Measurements from ENCODE around the gene KAT2A.
A peak's percentile ranks its signal among the peaks of the same experiment; 100 is the strongest.

KAT2A gene

GRCh38 chr17:42135664-42136653 lies 14.8 kb upstream of the KAT2A start:
- DNase-seq (ENCODE audit: low read depth in 2 of 2) = no peak

- DNase-seq (ENCODE audit: low read depth in 2 of 2) = no peak
Observed at GRCh38 chr17:42135151-42135550, 14.0 kb upstream of the KAT2A start.

DNA sequence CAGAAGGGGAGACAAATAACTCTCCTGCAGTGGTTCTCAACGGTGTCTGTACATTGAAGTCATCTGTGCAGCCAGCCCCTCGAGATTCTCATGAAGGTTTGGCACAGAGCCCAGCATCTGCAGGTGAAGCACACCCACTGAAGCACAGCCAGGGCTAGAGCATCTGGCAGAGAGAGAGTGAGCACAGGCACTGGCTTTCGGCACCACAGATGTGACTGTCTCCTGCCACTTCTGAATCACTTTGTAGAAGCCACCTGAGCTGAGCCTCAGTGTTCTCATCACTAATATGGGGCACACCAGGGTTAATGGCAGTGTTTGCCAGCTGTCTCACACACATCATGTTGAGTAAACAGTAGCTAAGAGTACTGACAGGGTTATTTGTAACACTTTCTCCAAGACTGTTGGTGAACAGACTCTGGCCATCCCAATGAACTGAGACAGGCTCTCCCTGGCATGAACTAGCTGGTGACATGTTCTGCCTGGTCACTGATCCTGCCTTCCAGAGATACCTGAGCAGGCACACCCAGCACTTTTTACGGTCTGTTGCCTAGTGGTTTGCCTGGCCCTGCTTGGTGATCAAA lies 12.4 kb upstream of the KAT2A start:
- no peak for DNase-seq (ENCODE audit: low read depth in 2 of 2)

- DNase-seq (ENCODE audit: low read depth in 2 of 2) = peak in 1 of 2 experiments; percentile 16
Observed at GRCh38 chr17:42132941-42133340, 11.8 kb upstream of the KAT2A start.

DNA sequence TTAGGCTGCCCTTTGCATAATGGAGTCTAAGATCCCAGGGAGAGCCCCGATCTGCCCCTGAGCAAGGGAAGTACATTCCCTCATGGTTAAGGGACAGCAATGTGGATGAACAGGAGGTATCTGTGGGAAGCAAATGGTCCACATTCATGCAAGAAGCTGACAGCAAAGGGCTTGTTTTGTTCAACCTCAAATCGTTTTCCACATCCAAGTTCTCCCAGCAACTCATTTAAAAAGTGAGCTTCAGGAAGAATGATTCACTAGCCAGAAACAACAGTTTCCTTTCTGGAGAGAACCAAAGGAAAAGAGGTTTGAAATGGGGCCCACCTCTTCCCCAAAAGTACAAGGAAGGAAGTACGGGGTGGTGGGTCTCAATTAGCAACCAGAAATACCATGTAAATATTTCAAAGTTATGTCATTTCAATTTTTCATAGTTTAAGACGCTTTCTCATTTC lies 10.8 kb upstream of the KAT2A start:
- DNase-seq (ENCODE audit: low read depth in 2 of 2) = no peak

GRCh38 chr17:42131232-42131631 lies 10.1 kb upstream of the KAT2A start:
- no peak for DNase-seq (ENCODE audit: low read depth in 2 of 2)

GRCh38 chr17:42130310-42130936 lies 9.3 kb upstream of the KAT2A start:
- DNase-seq (ENCODE audit: low read depth in 2 of 2) = no peak

DNA sequence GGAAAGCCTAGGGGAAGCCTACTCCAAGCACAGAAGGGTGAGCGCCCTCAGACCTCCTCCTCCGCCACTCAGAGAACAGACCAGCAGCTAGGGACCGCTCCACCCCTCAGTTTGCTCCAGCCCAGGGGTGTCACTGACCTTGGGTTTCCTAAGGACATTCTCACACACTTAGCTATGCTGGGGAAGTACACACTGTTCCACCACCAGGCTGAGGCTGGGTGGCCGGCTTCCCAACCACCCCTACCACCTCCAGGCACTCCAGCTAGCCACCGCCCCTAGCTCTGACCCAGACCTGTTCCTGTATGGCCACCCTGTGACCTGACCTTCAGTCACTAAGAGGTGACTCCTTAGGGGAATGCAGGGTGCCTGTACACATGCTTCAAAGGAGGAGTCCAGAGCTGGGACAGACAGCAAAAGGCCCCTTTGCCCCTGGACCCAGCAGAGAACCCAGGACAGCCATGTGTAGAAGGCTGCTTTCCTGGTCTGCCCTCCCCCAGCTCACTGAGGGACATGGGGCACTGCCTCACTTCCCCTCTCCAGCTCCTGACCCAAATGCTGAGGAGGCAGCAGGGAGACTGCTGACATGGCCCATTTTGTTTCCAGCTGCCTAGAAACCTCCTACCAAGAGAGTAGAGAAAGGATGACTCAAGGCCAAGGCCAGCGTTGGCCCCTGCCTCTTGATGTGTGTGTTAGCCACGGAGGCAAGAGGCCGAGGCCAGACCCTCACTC lies 8.1 kb upstream of the KAT2A start:
- DNase-seq (ENCODE audit: low read depth in 2 of 2) = no peak

DNA sequence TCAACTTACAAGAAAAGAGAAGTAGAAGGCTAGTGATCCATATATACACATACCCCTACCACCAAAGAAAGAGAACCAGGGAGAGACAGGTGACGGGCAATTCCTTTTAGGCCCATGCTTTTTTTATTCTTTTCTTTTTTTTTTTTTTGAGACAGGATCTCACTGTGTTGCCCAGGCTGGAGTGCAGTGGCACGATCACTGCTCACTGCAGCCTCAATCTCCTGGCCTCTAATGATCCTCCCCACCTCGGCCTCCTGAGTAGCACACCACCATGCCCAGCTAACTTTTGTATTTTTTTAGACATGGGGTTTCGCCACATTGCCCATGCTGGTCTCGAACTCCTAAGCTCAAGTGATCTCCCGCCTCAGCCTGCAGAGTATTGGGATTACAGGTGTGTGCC lies 6.2 kb upstream of the KAT2A start:
- DNase-seq (ENCODE audit: low read depth in 2 of 2) = no peak

DNA sequence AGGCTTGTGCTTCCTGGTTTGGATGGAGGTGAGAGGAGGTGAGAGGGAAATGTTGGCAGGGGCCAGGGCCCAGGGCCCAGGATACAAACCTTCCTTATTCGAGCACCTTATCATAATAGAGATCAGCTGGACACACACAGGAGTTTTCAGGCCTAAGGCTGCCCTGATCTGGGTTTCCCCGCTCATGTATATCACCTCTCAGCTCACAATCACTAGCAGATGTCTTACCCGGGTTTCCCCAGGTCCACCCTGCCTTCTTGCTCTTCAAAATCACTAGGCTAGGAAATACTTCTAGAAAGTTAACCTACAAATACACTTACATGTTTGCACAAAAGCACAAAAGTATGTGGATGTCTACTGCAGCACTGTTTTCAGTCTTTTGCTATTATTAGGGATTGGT lies 5.7 kb upstream of the KAT2A start:
- DNase-seq (ENCODE audit: low read depth in 2 of 2) = no peak

DNA sequence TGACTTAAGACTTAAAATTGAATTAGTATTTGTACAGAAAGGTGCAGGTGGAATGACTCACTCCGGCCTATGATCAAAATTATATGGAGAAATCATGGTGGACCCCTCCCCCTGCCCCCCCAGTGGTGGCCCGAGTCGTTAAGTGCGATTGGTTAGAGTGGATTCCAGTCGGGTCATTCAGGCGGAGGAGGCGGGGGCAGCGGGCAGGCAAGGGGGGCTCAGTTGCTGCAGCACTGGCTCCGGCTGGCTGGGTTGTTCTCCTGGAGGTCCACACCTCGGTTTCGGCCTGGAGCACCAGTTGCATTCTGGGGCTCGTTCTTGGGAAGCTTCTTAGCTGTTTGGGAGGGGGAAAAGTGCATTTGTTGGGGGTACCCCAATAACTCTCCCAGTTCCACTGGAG lies 4.4 kb upstream of the KAT2A start:
- no peak for DNase-seq (ENCODE audit: low read depth in 2 of 2)

- no peak for DNase-seq (ENCODE audit: low read depth in 2 of 2)
Observed at GRCh38 chr17:42124256-42124655, 3.1 kb upstream of the KAT2A start.

DNA sequence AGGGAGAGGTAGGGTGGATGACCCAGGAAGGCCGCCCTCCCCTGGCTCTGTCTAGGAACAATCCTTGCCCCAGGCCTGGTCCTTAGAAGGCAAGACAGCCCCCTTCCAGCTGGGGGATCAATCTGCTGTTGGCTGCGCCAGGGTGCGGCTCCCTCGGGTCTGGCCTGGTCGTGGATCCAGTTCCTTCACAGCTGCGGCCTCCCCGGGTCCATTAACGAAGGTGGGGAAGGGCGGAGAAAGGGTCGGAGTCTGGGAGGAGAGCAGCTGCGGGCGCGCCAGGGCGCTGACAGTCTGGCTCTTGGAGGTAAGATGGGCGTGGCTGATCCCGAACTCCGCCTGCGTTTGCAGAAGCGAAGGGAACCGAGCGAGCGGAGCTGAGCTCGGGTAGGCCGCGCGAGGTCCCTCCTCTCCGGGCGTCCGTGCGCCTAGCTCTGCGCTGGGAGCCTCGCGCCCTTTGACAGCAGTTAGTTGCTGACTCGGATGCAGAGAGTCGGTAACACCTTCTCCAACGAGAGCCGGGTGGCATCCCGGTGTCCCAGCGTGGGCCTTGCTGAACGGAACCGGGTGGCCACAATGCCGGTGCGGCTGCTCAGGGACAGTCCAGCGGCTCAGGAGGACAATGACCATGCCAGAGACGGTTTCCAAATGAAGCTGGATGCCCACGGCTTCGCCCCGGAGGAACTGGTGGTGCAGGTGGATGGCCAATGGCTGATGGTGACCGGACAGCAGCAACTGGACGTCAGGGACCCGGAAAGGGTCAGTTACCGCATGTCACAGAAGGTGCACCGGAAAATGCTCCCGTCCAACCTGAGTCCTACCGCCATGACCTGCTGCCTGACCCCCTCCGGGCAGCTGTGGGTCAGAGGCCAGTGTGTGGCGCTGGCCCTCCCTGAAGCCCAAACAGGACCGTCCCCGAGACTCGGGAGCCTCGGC lies 1.5 kb upstream of the KAT2A start, which contains the start of gene HSPB9:
Gene HSPB9 (plus strand): TSS at position 434 of the 933 bp plus-strand sequence. CDS start 47 bp downstream, at position 481.
- DNase-seq (ENCODE audit: low read depth in 2 of 2) = no peak

DNA sequence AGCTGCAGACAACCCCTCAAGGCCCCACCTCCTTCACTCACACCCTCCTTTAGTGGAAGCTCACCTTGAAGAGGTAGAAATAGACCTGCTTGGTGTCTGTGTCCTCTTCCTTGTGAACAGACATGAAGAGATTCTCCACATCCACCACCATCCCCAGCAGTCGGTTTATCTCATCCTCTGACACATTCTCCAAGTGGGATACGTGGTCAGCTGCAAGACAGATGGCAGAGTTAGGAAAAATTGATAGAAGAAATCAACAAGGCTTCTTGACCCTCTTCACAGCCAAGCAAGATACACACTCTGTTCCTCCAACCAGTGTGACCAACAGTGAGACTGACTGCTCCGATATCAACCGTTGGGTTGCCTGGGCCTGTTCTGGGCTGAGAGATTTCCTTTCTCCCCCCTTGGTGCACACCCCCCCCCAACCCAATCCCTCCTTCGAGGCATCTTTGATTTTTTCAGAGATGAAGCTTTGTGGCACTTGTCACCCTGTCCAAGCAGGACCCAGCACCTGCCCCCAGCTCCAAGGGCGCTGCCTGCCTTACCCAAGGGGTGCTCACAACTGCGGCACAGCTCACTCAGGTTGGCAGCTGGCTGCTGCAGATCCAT lies 902 bp downstream of the KAT2A start:
- no peak for DNase-seq (ENCODE audit: low read depth in 2 of 2)

GRCh38 chr17:42119301-42119700 lies 1.9 kb downstream of the KAT2A start:
- no peak for DNase-seq (ENCODE audit: low read depth in 2 of 2)

DNA sequence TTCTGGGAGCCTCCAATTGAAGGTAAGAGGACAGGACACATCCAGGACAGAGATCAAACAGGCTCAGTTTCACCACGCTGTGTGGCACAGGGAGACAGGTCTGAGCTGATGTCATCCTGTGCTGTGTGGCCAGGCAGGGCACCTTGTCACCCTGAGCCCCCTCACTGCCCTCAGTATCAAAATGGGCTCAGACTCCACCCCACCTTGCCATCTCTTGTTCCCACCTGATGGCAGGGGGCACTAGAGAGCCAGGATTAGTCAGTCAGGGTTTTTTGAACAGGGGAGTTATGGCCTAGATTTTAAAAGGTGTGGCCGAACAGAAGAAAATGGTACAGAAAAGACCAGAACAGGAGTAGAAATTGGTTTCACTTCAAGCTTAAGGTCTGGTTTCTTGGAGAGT lies 2.6 kb downstream of the KAT2A start:
- DNase-seq (ENCODE audit: low read depth in 2 of 2) = no peak

GRCh38 chr17:42118126-42118510 lies 3.0 kb downstream of the KAT2A start:
- no peak for DNase-seq (ENCODE audit: low read depth in 2 of 2)

GRCh38 chr17:42117397-42118125 lies 3.6 kb downstream of the KAT2A start:
- no peak for DNase-seq (ENCODE audit: low read depth in 2 of 2)

DNA sequence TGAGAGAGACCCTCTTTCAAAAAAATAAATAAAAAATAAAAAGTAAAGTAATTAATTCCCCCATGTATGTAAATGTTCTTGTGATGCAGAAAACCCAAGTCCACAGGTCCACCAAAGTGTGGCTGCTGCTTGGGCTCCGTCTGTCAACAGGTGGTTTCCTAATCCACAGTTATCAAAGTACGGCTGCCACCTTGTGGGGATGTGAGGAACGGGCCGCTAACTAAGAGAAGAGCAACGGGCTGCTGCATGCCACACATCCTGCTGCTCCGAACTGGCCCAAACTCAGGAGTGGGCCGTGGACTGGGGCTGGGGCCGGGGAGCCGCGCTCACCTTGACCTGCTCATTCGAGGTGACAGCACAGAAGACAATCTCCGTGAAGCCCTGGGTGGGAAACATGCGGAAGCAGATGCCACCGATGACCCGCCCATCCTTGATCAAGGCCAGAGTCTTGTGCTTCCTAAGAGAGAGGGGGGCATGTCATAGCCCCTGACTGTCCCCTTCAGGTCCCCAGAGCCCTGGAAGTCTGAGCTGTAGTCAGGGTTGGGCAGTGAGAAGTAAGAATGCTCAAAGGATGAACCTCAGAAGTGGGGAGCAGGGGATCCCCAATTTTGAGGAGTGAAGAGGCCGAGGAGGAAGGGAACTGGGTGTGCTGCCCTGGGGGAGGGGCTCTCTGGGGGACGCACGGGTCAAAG lies 4.3 kb downstream of the KAT2A start:
- DNase-seq (ENCODE audit: low read depth in 2 of 2) = peak; percentile 49 to 55
